Measurements from ENCODE around the gene GRIP1.

The GRIP1 gene

GRCh38 chr12:66387117-66387516 lies 291.8 kb downstream of the GRIP1 start:
- no peak for DNase-seq (ENCODE audit: low read depth in 2 of 2)

GRCh38 chr12:66380769-66381535 lies 297.9 kb downstream of the GRIP1 start:
- no peak for DNase-seq (ENCODE audit: low read depth in 2 of 2)

GRCh38 chr12:66379616-66380015 lies 299.3 kb downstream of the GRIP1 start:
- DNase-seq (ENCODE audit: low read depth in 2 of 2), result no peak

- DNase-seq (ENCODE audit: low read depth in 2 of 2), result no peak
These were observed 303.3 kb downstream of the GRIP1 start for GRCh38 chr12:66375560-66375959.

- no peak for DNase-seq (ENCODE audit: low read depth in 2 of 2)
These were observed 306.9 kb downstream of the GRIP1 start for GRCh38 chr12:66371982-66372381.

GRCh38 chr12:66367015-66367667 lies 311.7 kb downstream of the GRIP1 start:
- DNase-seq (ENCODE audit: low read depth in 2 of 2), result no peak

- DNase-seq (ENCODE audit: low read depth in 2 of 2), result no peak
These were observed 313.0 kb downstream of the GRIP1 start for GRCh38 chr12:66365718-66366490.

- no peak for DNase-seq (ENCODE audit: low read depth in 2 of 2)
These were observed 317.2 kb downstream of the GRIP1 start for GRCh38 chr12:66361703-66362102.

- DNase-seq (ENCODE audit: low read depth in 2 of 2), result no peak
These were observed 319.6 kb downstream of the GRIP1 start for GRCh38 chr12:66359300-66359699.

- no peak for DNase-seq (ENCODE audit: low read depth in 2 of 2)
These were observed 324.6 kb downstream of the GRIP1 start for GRCh38 chr12:66354291-66354690.

GRCh38 chr12:66352899-66353298 lies 326.0 kb downstream of the GRIP1 start:
- no peak for DNase-seq (ENCODE audit: low read depth in 2 of 2)

GRCh38 chr12:66352197-66352596 lies 326.7 kb downstream of the GRIP1 start:
- no peak for DNase-seq (ENCODE audit: low read depth in 2 of 2)

- DNase-seq (ENCODE audit: low read depth in 2 of 2), result no peak
These were observed 327.6 kb downstream of the GRIP1 start for GRCh38 chr12:66351301-66351700.

GRCh38 chr12:66345956-66346355 lies 332.9 kb downstream of the GRIP1 start:
- no peak for DNase-seq (ENCODE audit: low read depth in 2 of 2)

- no peak for DNase-seq (ENCODE audit: low read depth in 2 of 2)
These were observed 333.7 kb downstream of the GRIP1 start for GRCh38 chr12:66345212-66345611.

GRCh38 chr12:66341126-66341525 lies 337.8 kb downstream of the GRIP1 start:
- no peak for DNase-seq (ENCODE audit: low read depth in 2 of 2)

GRCh38 chr12:66340131-66340530 lies 338.7 kb downstream of the GRIP1 start:
- no peak for DNase-seq (ENCODE audit: low read depth in 2 of 2)

- DNase-seq (ENCODE audit: low read depth in 2 of 2), result no peak
These were observed 341.4 kb downstream of the GRIP1 start for GRCh38 chr12:66337381-66338010.

- no peak for DNase-seq (ENCODE audit: low read depth in 2 of 2)
These were observed 343.1 kb downstream of the GRIP1 start for GRCh38 chr12:66335746-66336145.

- no peak for DNase-seq (ENCODE audit: low read depth in 2 of 2)
These were observed 347.1 kb downstream of the GRIP1 start for GRCh38 chr12:66331814-66332213.

- no peak for DNase-seq (ENCODE audit: low read depth in 2 of 2)
These were observed 347.9 kb downstream of the GRIP1 start for GRCh38 chr12:66331016-66331415.

- DNase-seq (ENCODE audit: low read depth in 2 of 2), result no peak
These were observed 348.9 kb downstream of the GRIP1 start for GRCh38 chr12:66329941-66330340.

Data from activated CD4-positive, alpha-beta T cell treated with anti-CD3 and anti-CD28 coated beads for 24 hours (primary cell).